ENCODE data around the gene INSR. TPM values are rescaled to one million over a fixed set of nuclear protein-coding genes. Genes with fewer than 3 reads are reported as not detected.
"Not testable (repeated sequence)": the region's sequence is repeated elsewhere in the genome, so short reads cannot be mapped to it uniquely, and the experiment has no call there.

INSR gene
- polyA plus RNA-seq, 10 donors = 10.4 to 19.0 (median 14.3) TPM

- no peak for DNase-seq
Measured at GRCh38 chr19:7195046-7195445, 99.2 kb downstream of the INSR start.

- no peak for DNase-seq
Measured at GRCh38 chr19:7194566-7194965, 99.6 kb downstream of the INSR start.

- no peak for DNase-seq
Measured at GRCh38 chr19:7191946-7192691, 102.1 kb downstream of the INSR start.

GRCh38 chr19:7188698-7189629 is 105.2 kb downstream of the INSR start:
- no peak for DNase-seq

- no peak for DNase-seq
Measured at GRCh38 chr19:7187605-7188339, 106.4 kb downstream of the INSR start.

GRCh38 chr19:7182489-7182888 is 111.7 kb downstream of the INSR start:
- DNase-seq = peak in 1 of 3 donors; percentile 22

- DNase-seq = no peak
Measured at GRCh38 chr19:7179917-7180306, 114.3 kb downstream of the INSR start.

- no peak for DNase-seq
Measured at GRCh38 chr19:7177926-7178325, 116.3 kb downstream of the INSR start.

GRCh38 chr19:7176792-7177191 is 117.4 kb downstream of the INSR start:
- DNase-seq = no peak

GRCh38 chr19:7172794-7173193 is 121.4 kb downstream of the INSR start:
- no peak for DNase-seq

- DNase-seq = no peak
Measured at GRCh38 chr19:7170983-7171382, 123.2 kb downstream of the INSR start.

GRCh38 chr19:7168941-7169340 is 125.3 kb downstream of the INSR start:
- DNase-seq = no peak

GRCh38 chr19:7161292-7161691 is 132.9 kb downstream of the INSR start:
- DNase-seq = no peak

GRCh38 chr19:7159105-7159933 is 134.9 kb downstream of the INSR start:
- DNase-seq = peak; percentile 86 to 93 (median 92)

GRCh38 chr19:7153022-7153421 is 141.2 kb downstream of the INSR start:
- peak in 1 of 3 donors; percentile 16 for DNase-seq

GRCh38 chr19:7152568-7152967 is 141.6 kb downstream of the INSR start:
- DNase-seq = peak in 1 of 3 donors; percentile 11

GRCh38 chr19:7149956-7150705 is 144.1 kb downstream of the INSR start:
- peak in 1 of 3 donors; percentile 9 for DNase-seq

- not testable (repeated sequence) for DNase-seq
Measured at GRCh38 chr19:7147119-7147675, 147.0 kb downstream of the INSR start.

GRCh38 chr19:7146086-7146485 is 148.1 kb downstream of the INSR start:
- not testable (repeated sequence) for DNase-seq

GRCh38 chr19:7145494-7145893 is 148.7 kb downstream of the INSR start:
- no peak for DNase-seq

Data from muscle of back (tissue), 11 donors.